ENCODE data around the gene G6PC1.

DNA sequence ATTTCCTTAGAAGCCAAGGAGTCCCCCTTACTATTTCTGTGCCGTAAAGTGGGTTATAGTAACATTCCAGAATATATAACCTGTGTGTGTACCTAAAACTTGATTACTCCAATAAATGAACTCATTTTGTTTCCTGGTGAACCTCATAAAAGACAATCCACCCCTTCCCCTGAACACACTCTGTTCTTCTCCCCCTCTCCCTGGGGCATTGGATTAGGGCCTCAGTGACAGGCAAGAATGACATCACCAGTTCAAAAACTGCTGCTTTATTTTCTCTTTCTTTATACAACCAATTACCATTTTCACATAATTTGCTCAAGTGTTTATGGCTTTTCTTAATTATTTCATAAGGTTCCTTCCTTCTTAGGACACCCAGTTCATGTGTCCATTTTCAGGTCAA, 46.2 kb downstream of the G6PC1 start:
- TF ChIP-seq, protein P1, sequence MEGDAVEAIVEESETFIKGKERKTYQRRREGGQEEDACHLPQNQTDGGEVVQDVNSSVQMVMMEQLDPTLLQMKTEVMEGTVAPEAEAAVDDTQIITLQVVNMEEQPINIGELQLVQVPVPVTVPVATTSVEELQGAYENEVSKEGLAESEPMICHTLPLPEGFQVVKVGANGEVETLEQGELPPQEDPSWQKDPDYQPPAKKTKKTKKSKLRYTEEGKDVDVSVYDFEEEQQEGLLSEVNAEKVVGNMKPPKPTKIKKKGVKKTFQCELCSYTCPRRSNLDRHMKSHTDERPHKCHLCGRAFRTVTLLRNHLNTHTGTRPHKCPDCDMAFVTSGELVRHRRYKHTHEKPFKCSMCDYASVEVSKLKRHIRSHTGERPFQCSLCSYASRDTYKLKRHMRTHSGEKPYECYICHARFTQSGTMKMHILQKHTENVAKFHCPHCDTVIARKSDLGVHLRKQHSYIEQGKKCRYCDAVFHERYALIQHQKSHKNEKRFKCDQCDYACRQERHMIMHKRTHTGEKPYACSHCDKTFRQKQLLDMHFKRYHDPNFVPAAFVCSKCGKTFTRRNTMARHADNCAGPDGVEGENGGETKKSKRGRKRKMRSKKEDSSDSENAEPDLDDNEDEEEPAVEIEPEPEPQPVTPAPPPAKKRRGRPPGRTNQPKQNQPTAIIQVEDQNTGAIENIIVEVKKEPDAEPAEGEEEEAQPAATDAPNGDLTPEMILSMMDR (IDR thresholded peaks at IDR 0.05; ENCODE audit: borderline replicate concordance, extremely low read depth, low read length, poor library complexity, severe bottlenecking) = no peak
- no peak for TF ChIP-seq EZH2 (IDR thresholded peaks at IDR 0.05; ENCODE audit: borderline replicate concordance, low read depth, low read length, severe bottlenecking)

Measured in DND-41 (cell line).